GM19372 (cell line): ENCODE results near the gene TSKS.

ENCODE experiments used
- ATAC-seq: cut with Tn5 transposase; IDR thresholded peaks from one replicate; pipeline ENCODE4 v1.9.1; 2021; ENCODE audit warnings: mild to moderate bottlenecking, low read depth, moderate library complexity; ENCODE audit not compliant: unreplicated experiment

TSKS gene

DNA sequence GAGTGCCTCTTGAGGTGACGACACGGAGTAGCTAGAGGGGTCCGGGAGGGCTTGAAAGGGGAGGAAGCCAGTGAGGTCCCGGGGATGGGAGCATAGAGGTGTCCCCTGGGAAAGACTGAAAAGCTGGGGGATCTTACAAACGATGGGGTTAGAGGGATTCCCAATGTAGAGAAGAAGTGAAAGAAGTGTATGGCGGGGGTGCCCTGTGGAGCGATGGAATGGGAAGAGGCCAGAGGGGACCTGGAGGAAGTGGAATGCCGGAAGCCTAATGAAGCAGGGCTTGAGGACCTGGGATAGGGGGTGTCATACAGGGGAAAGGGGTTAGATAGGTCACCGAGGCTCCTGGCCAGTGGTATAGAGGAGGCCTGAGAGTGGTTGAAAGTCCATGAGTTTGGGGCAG, 4.3 kb upstream of the TSKS start:
- no peak for ATAC-seq

- no peak for ATAC-seq
Measured at GRCh38 chr19:49766930-49767299, 3.8 kb upstream of the TSKS start, which contains the start of gene AP2A1. TSS of gene AP2A1 (plus strand) at chr19:49767001. CDS start at chr19:49767134, 133 bp downstream.

GRCh38 chr19:49766007-49766929, 3.2 kb upstream of the TSKS start:
- ATAC-seq = peak; percentile 92

DNA sequence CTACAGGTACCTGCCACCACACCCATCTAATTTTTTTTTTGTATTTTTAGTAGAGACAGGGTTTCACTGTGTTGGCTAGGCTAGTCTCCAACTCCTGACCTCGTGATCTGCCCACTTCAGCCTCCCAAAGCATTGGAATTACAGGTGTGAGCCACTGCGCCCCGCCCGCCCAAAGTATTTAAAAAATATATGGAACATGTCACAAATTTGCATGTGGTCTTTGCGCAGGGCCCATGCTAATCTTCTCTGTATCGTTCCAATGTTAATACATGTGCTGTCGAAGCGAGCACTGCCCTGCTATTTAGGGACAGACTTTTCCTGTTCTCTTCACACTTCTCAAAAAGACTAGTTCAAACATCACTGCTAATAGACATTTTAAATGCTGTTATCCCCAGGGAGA, 1.2 kb upstream of the TSKS start:
- ATAC-seq = no peak

GRCh38 chr19:49761625-49762311, 1.3 kb downstream of the TSKS start:
- no peak for ATAC-seq

DNA sequence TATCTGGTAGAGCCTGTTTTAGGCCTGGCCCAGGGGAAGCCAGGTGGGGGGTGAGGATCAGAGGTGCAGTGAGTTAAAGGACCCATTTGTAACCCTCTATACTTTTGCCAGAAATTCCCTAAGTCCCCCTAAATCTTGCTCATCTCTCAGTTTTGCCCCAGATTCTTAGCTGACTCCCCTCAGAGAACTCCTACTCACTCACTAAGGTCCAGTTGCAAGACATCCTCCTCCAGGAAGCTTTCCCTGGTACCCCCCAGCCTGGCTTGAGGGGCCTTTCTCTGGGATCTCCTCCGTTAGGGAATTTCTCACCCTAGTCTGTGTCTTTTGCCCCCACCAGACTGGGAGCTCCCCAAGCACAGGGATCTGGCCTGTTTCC, 1.9 kb downstream of the TSKS start:
- no peak for ATAC-seq

GRCh38 chr19:49758292-49758691, 4.8 kb downstream of the TSKS start:
- ATAC-seq = no peak

DNA sequence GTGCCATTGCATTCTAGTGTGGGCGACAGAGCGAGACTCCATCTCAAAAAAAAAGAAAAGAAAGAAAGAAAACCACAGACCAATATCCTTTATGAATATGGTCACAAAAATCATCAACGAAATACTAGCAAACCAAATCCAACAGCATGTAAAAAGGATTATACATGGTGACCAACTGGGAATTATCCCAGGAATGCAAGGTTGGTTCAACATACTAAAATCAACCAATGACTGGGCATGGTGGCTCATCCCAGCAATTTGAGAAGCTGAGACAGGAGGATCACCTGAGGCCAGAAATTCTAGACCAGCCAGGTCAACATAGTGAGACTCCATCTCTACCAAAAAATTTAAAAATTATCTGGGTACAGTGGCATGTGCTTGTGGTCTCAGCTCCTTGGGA, 7.2 kb downstream of the TSKS start:
- no peak for ATAC-seq

GRCh38 chr19:49752701-49753100, 10.4 kb downstream of the TSKS start:
- no peak for ATAC-seq

GRCh38 chr19:49749771-49750170, 13.3 kb downstream of the TSKS start:
- no peak for ATAC-seq

GRCh38 chr19:49749055-49749716, 13.9 kb downstream of the TSKS start:
- no peak for ATAC-seq

- no peak for ATAC-seq
Measured at GRCh38 chr19:49746206-49746958, 16.7 kb downstream of the TSKS start.

DNA sequence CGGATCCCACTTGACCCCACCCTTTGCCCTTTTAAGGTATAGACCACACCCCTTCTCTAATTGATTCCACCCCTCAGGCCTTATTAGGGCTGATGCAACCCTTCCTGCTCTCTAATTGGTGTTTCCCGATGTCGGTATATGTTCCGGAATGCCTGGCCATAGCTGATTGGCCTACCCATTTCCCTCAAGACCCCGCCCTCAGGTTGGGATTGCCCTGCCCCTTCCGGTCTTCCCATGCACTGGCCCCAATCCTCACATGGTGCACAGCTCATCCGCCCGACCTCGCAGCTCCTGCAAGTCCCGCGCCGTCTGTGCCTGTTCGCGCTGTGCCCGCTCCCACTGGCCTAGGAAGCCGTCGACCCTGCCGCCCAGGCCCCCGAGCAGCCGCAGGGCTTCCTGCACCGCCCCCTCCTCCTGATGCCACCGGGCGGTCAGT, 18.1 kb downstream of the TSKS start:
- ATAC-seq = no peak

DNA sequence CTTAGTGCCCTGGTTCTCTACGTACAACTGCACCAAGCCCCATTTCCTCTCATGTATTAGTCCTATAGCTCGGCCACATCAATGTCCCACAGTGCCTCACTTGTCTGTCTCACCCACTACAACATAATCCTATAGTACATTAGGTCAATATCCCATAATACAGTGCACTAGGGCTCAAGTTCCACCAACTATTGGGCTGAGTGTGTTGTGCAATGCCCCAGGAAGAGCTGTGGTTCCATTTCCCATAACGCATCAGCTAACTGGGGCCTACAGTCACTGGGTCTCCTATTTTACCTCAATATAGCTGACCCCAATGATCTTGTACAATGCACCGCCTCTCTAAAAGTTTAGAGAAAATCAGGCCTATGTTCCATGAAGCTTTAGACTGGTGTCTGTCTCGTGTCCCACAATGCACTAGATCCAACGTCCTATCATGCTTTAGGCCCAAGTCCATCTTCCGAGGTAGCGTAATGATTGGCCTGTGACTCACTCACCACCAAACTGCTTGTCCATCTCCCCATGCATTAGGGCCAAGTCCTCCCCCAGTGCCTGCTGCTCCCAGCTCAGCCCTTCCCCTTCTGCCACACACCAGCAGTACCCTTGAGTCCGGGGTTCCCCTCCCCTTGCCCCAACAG, 21.8 kb downstream of the TSKS start:
- ATAC-seq = no peak

GRCh38 chr19:49739933-49740332, 23.2 kb downstream of the TSKS start:
- ATAC-seq = no peak

DNA sequence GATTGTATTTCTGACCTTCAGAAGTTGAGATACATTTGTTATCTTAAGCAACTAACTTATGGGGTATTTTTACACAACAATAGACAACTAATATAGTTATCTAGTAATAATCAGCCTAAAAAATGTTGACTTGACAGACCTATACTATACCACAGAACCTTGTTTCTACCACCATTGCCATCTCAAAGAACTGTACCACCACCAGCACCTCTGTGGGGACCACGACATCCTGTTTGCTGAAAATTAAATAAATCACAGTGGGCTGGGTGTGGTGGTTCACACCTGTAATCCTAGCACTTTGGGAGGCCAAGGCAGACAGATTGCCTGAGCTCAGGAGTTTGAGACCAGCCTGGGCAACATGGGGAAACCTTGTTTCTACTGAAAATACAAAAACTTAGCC, 24.0 kb downstream of the TSKS start:
- no peak for ATAC-seq

GRCh38 chr19:49738268-49738667, 24.8 kb downstream of the TSKS start:
- no peak for ATAC-seq

GRCh38 chr19:49730166-49730565, 32.9 kb downstream of the TSKS start:
- no peak for ATAC-seq

DNA sequence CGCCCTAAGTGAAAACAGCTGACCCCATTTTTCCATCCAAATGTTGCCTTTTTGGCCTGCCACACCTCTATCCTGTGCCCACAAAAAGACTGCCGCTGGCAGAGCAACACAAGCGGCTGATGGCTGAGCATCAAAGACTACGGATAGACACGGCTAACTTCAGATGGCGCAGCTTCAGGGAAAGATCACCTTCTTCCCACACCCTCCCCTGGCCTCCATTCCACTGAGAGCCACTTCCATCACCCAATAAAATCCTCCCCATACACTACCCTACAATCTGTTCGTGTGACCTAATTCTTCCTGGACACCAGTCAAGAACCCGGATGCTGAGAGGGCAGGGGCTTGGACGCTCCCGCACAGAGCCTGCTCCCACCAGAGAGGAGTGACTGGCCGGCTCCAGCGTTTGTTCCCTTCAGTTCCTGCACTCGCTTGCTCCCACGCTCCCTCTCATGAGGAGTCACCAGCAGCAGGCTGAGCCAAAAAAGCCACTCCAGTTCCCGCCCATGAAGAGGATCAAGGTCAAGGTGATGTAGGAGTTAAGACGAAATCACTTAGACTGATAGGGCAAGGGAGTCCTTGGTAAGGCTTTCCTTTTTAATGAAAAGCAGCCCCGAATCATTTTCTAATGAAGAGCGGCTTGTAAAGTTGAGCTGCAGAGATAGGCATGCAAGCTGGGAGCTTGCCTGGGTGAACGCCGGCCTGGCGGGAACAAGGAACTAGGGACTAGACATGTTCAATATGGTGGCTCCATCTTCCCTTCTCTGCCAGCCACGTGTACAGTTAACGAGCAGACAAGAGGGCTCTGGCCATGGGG, 35.7 kb downstream of the TSKS start:
- ATAC-seq = no peak
